Erythroblast (primary cell): ENCODE data around the gene ENOX2.

ENCODE experiments used
- DNase-seq, 2 experiments: peaks; one replicate each; lab custom pipeline; 2025; lab: John Stamatoyannopoulos, UW
- GATA1 ChIP-seq: IDR thresholded peaks from 2 replicates; pipeline ENCODE4 v1.6.1; 2011; ENCODE audit warnings: low read depth, mild to moderate bottlenecking, control low read depth, low read length, moderate library complexity
- POLR2A ChIP-seq: IDR thresholded peaks from 2 replicates; pipeline ENCODE4 v1.6.1; 2011; ENCODE audit warnings: mild to moderate bottlenecking, low read length

The ENOX2 gene

DNA sequence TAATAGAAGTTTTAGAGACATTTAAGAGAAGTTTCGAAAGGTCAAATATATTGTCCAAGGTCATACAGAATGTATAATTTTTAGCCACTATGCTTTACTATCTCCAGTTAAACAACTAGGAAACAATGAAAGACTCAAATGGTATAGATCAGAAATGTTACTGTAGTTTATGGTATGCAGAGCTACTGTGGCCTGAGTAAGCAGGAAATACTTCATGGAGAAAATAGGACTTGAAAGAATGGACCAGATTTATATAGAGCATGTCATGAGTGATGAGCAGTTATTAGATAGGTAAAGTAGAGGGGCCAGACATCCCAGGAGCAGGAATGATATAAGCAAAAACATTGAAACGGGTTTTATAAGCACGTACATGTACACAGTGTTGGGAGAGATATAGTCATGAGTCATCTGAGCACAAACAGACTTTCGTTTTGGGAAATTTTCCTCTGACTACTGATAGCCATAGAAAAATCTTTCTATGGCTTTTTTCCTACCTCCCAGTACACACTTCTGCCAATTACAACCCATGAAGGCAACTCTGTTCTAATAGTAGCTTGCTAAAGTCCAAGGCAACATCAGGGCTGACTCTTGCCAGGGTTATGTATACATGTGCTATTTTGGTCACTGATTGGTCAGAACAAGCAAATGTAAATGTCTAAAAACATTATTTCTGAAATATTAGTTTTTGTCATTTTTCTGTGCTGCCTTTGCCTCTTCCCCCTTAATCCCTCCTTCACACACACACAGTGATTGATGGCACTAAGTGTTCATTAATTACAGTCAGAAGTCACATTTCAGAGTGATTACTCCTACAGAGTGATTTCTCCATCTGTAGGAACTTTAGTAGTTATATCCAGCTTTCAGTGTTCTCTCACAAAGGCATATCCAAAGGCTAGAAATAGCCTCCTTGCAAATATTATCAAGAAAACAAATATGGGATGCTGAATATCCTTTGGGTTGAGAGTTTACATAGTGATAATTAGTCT, 198.7 kb downstream of the ENOX2 start:
- TF ChIP-seq GATA1 (no peak), POLR2A (no peak)
- DNase-seq: peak in 1 of 2 experiments; percentile 10

- no peak for DNase-seq
- TF ChIP-seq POLR2A (no peak), GATA1 (no peak)
These were observed 199.9 kb downstream of the ENOX2 start for GRCh38 chrX:130702867-130703707.

DNA sequence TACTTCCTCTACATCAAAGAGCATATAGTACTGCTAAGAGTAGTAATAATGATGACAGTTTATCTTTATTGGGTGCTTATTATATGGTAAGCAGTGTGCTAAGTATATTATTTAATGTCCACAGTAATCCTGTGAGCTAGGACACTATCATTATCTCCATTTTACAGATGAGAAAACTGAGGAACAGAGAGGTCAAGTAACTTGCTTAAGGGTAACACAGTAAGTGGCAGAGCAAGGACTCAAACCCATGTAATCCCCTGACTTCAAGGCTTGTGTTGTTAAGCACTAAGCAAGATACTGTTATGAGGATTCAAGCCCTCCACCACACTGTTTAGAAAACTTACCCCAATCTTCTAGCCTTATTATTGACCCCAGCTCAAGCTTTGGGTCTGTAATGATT, 202.4 kb downstream of the ENOX2 start:
- TF ChIP-seq POLR2A (no peak), GATA1 (no peak)
- no peak for DNase-seq

- TF ChIP-seq POLR2A: no peak
- no peak for DNase-seq
These were observed 203.4 kb downstream of the ENOX2 start for GRCh38 chrX:130699618-130700017.

- no peak for DNase-seq
- TF ChIP-seq GATA1 (no peak), POLR2A (no peak)
These were observed 206.5 kb downstream of the ENOX2 start for GRCh38 chrX:130696542-130696941.

DNA sequence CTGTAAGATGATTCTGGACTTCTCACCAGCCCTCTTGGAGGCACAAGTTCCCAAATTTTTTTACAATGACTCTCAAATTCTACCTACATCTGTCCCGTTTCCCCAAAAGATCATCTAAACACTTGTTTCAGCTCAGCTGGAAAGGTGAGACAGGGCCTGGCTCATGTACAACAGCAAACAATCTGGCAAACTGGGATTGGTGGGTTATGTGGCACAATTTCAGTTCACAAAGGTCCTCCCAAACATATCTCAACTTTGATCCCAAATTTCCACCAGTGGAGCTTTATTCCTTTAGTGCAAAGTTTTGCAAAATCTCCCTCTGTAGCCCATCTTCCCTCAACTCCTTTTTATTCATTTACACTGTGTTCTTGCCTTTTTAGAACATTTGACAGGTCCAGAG, 207.1 kb downstream of the ENOX2 start:
- TF ChIP-seq POLR2A (no peak), GATA1 (no peak)
- no peak for DNase-seq

GRCh38 chrX:130694983-130695382, 208.0 kb downstream of the ENOX2 start:
- DNase-seq: peak in 1 of 2 experiments; percentile 29
- TF ChIP-seq GATA1: no peak
- TF ChIP-seq POLR2A: no peak

DNA sequence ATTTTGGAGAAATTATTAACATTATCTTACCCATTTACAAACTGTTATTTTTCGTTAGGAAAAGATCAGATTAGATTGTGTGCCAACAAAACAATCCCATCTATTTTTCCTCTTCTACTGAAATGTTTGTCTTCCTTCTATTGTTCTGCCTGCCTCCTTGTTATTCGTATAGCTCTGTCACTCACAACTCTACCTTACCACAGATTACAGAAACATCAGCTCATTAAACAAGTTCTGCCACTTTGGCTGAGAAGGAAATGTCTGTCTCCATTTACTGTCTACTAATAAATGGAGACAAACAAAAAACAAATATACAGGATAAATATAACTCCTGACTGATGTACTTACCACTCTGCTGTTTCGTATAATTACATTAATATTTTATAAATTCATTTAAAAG, 211.4 kb downstream of the ENOX2 start:
- no peak for DNase-seq
- TF ChIP-seq GATA1 (no peak), POLR2A (no peak)

DNA sequence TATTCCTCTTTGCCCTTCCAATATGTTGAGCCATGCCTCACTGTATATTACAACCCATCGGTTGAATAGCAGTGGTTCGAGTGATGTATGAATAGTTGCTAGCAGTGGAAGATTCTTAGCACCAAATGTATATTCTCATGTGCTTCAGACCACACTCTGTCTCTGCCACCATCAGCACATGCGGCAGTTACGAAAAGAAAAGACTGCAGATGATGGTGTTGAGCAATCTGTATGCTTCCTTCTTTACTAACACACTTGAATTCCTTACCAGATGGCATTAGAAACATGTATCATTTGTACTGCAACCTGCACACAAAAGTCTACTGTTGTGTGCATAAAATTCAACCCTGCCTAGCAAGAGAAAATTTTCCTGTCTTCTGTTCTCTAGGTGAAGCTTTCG, 214.6 kb downstream of the ENOX2 start:
- TF ChIP-seq POLR2A: no peak
- TF ChIP-seq GATA1: no peak
- no peak for DNase-seq

- no peak for DNase-seq
These were observed 220.0 kb downstream of the ENOX2 start for GRCh38 chrX:130682990-130683389.

GRCh38 chrX:130680164-130681035, 222.6 kb downstream of the ENOX2 start:
- TF ChIP-seq GATA1 (no peak), POLR2A (no peak)

More at GRCh38 chrX:130682990-130683389, 220.0 kb downstream of the ENOX2 start:
- no peak for TF ChIP-seq GATA1
- TF ChIP-seq POLR2A: no peak

GRCh38 chrX:130676861-130677260, 226.1 kb downstream of the ENOX2 start:
- TF ChIP-seq GATA1 (no peak), POLR2A (no peak)
- DNase-seq: no peak

More at GRCh38 chrX:130680164-130681035, 222.6 kb downstream of the ENOX2 start:
- peak; percentile 1 to 22 for DNase-seq

- TF ChIP-seq POLR2A (no peak), GATA1 (no peak)
- DNase-seq: no peak
These were observed 230.8 kb downstream of the ENOX2 start for GRCh38 chrX:130672214-130672613.
